K562 (cell line): ENCODE data around the gene URI1.

Experiments used
- CHD4 ChIP-seq: fragments of 200-600 bp; sonication (generic); IDR thresholded peaks from 3 replicates; pipeline ENCODE4 v1.6.1; 2012; ENCODE audit warnings: low read depth, mild to moderate bottlenecking, mixed read lengths, low read length, inconsistent platforms; ENCODE audit not compliant: insufficient read depth, insufficient replicate concordance, poor library complexity, severe bottlenecking
- HBP1 ChIP-seq: fragments of 450-650 bp; formaldehyde crosslinking; IDR thresholded peaks from 2 replicates; pipeline ENCODE4 v1.4.0; 2022; ENCODE audit warnings: missing genetic modification characterization
- HMBOX1 ChIP-seq: sonication (generic); IDR thresholded peaks from 2 replicates; pipeline ENCODE4 v1.6.1; 2016
- MAZ ChIP-seq, 2 experiments: fragments of 450-650 bp in 1 of 2; sonication (generic) in 1 of 2; formaldehyde crosslinking; IDR thresholded peaks in 1 of 2; conservative IDR thresholded peaks in 1 of 2; 2 replicates each; pipeline versions ENCODE4 v1.4.0 to v1.5.0; 2020; ENCODE audit warnings: mild to moderate bottlenecking in 1 of 2, missing genetic modification reagents in 1 of 2
- RFX5 ChIP-seq: IDR thresholded peaks from 2 replicates; pipeline ENCODE4 v1.6.1; 2011; ENCODE audit warnings: low read depth, mild to moderate bottlenecking, improper control_type of control experiment, low read length

- TF ChIP-seq HMBOX1 (no peak), MAZ (CRISPR knock-in tag; conservative IDR thresholded peaks at IDR 0.05 in 1 of 2, IDR thresholded peaks at IDR 0.05 in 1 of 2) (peak in 1 of 2 experiments; percentile 5; a peak in 3 of 4 replicates), RFX5 (no peak), HBP1 (CRISPR knock-in tag) (no peak), CHD4 (peak; percentile 49)
Observed at GRCh38 chr19:29942404-29943261, 594 bp downstream of the URI1 start.
